Measurements from ENCODE around the gene MAN2A2. TPM values are rescaled to one million over a fixed set of nuclear protein-coding genes. Genes with fewer than 3 reads are reported as not detected.

Gene MAN2A2
- total RNA-seq: 38.8 TPM

- H3K4me1 ChIP-seq (ENCODE audit: insufficient read depth, low read length): peaks cover 19% of the 10 kb centered on the region
- no peaks in the 10 kb centered on the region for H3K27me3 ChIP-seq (ENCODE audit: insufficient read depth, low read length)
- no peaks in the 10 kb centered on the region for H3K9me3 ChIP-seq (ENCODE audit: low read depth, low read length)
- H3K4me3 ChIP-seq (ENCODE audit: low read length): peak within 1 kb of the TSS; percentile 71
Measured at GRCh38 chr15:90902840-90903732, at the start of gene MAN2A2. Gene MAN2A2 (plus strand): TSS chr15:90903302. CDS start chr15:90904208, 906 bp downstream.

- H3K4me1 ChIP-seq (ENCODE audit: insufficient read depth, low read length): peaks cover 81% of the 10 kb centered on the region
- H3K4me3 ChIP-seq (ENCODE audit: low read length): no peak overlapping the region
- H3K9me3 ChIP-seq (ENCODE audit: low read depth, low read length): no peaks in the 10 kb centered on the region
- no peaks in the 10 kb centered on the region for H3K27me3 ChIP-seq (ENCODE audit: insufficient read depth, low read length)
Measured at GRCh38 chr15:90855139-90855538, 48.0 kb upstream of the MAN2A2 start.

GRCh38 chr15:90857337-90857736 is 45.8 kb upstream of the MAN2A2 start:
- Histone ChIP-seq H3K4me1 (ENCODE audit: insufficient read depth, low read length) (peaks cover 80% of the 10 kb centered on the region), H3K4me3 (ENCODE audit: low read length) (no peak overlapping the region), H3K9me3 (ENCODE audit: low read depth, low read length) (no peaks in the 10 kb centered on the region), H3K27me3 (ENCODE audit: insufficient read depth, low read length) (no peaks in the 10 kb centered on the region)

GRCh38 chr15:90857883-90858443 is 45.1 kb upstream of the MAN2A2 start:
- Histone ChIP-seq H3K27me3 (ENCODE audit: insufficient read depth, low read length) (no peaks in the 10 kb centered on the region), H3K4me1 (ENCODE audit: insufficient read depth, low read length) (peaks cover 80% of the 10 kb centered on the region), H3K4me3 (ENCODE audit: low read length) (no peak overlapping the region), H3K9me3 (ENCODE audit: low read depth, low read length) (no peaks in the 10 kb centered on the region)

- H3K4me1 ChIP-seq (ENCODE audit: insufficient read depth, low read length): peaks cover 80% of the 10 kb centered on the region
- no peaks in the 10 kb centered on the region for H3K27me3 ChIP-seq (ENCODE audit: insufficient read depth, low read length)
- H3K4me3 ChIP-seq (ENCODE audit: low read length): no peak overlapping the region
- H3K9me3 ChIP-seq (ENCODE audit: low read depth, low read length): no peaks in the 10 kb centered on the region
Measured at GRCh38 chr15:90859234-90860131, 43.6 kb upstream of the MAN2A2 start.

DNA sequence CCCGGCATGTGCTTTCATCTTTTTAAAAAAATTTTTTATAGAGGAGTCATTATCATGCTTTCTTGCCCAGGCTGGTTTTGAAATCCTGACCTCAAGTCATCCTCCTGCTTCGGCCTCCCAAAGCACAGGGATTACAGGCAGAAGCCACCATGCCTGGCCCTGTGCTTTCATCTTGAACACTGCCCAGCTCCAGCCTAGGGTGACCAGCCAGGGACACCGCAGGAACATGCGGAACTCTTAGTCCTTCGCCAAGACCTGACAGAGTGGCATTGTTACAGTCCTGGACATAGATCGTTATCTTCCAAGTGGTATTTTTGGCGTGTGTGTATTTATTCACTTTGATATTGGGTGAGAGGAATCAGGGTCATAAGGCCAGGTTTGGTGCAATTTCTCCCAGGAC is 42.7 kb upstream of the MAN2A2 start:
- Histone ChIP-seq H3K27me3 (ENCODE audit: insufficient read depth, low read length) (no peaks in the 10 kb centered on the region), H3K9me3 (ENCODE audit: low read depth, low read length) (no peaks in the 10 kb centered on the region), H3K4me3 (ENCODE audit: low read length) (no peak overlapping the region), H3K4me1 (ENCODE audit: insufficient read depth, low read length) (peaks cover 75% of the 10 kb centered on the region)

DNA sequence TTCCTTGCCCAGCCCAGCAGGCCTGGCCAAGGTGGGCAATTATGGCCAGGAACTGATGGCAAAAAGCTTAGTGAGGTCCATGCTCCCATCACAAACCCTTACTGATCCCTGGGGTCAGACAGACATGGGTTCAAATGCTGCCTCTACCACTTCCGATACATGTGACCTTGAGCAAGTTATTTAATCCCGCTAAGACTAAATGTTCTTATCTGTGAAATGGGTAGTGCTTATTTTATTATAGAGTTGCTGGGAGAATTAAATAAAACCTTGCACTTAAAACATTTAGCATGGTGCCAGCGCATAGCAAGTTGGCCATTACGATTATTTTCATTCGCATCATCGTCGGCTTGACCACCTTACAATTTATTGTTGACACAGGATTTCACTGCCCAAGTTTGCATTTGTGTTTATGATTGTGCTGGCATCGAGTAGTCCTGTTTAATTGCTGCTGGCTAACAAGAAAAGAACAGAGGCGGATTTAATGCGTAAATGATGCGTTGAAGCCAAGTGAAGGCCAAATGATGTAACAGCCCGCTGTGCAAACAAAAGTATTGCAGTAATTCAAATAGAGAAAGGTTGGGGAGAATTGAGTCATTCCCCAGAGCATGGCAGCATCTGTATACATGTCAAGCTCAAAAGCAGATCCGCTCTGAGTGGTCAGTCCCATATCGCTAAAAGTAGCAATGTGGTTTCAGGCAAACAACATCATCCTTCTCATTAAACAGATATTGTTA is 42.0 kb upstream of the MAN2A2 start:
- Histone ChIP-seq H3K4me1 (ENCODE audit: insufficient read depth, low read length) (peaks cover 72% of the 10 kb centered on the region), H3K27me3 (ENCODE audit: insufficient read depth, low read length) (no peaks in the 10 kb centered on the region), H3K9me3 (ENCODE audit: low read depth, low read length) (no peaks in the 10 kb centered on the region), H3K4me3 (ENCODE audit: low read length) (no peak overlapping the region)

- no peaks in the 10 kb centered on the region for H3K9me3 ChIP-seq (ENCODE audit: low read depth, low read length)
- H3K4me3 ChIP-seq (ENCODE audit: low read length): no peak overlapping the region
- no peaks in the 10 kb centered on the region for H3K27me3 ChIP-seq (ENCODE audit: insufficient read depth, low read length)
- H3K4me1 ChIP-seq (ENCODE audit: insufficient read depth, low read length): peaks cover 63% of the 10 kb centered on the region
Measured at GRCh38 chr15:90862487-90862886, 40.6 kb upstream of the MAN2A2 start.

- H3K27me3 ChIP-seq (ENCODE audit: insufficient read depth, low read length): no peaks in the 10 kb centered on the region
- H3K4me1 ChIP-seq (ENCODE audit: insufficient read depth, low read length): peaks cover 61% of the 10 kb centered on the region
- no peak overlapping the region for H3K4me3 ChIP-seq (ENCODE audit: low read length)
- no peaks in the 10 kb centered on the region for H3K9me3 ChIP-seq (ENCODE audit: low read depth, low read length)
Measured at GRCh38 chr15:90862964-90863778, 39.9 kb upstream of the MAN2A2 start.

GRCh38 chr15:90863987-90864386 is 39.1 kb upstream of the MAN2A2 start:
- Histone ChIP-seq H3K9me3 (ENCODE audit: low read depth, low read length) (no peaks in the 10 kb centered on the region), H3K4me3 (ENCODE audit: low read length) (no peak overlapping the region), H3K4me1 (ENCODE audit: insufficient read depth, low read length) (peaks cover 69% of the 10 kb centered on the region), H3K27me3 (ENCODE audit: insufficient read depth, low read length) (no peaks in the 10 kb centered on the region)

DNA sequence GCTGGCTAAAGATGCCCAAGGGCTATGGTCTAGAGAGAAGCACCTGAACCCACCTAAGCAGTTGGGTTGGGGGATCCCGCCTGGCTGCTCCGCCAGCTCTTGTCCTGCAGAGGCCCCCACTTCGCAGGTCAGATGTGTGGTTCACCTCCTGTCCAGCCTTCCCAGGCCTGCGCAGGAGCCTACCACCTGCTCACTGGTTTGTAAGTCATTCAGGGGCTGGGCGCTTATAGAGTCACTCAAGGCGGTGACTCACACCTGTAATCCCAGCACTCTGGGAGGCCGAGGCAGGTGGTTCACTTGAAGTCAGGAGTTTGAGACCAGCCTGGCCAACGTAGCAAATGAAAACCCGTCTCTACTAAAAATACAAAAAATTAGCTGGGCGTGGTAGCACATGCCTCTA is 38.6 kb upstream of the MAN2A2 start:
- peaks cover 70% of the 10 kb centered on the region for H3K4me1 ChIP-seq (ENCODE audit: insufficient read depth, low read length)
- no peak overlapping the region for H3K4me3 ChIP-seq (ENCODE audit: low read length)
- no peaks in the 10 kb centered on the region for H3K9me3 ChIP-seq (ENCODE audit: low read depth, low read length)
- no peaks in the 10 kb centered on the region for H3K27me3 ChIP-seq (ENCODE audit: insufficient read depth, low read length)

- Histone ChIP-seq H3K27me3 (ENCODE audit: insufficient read depth, low read length) (no peaks in the 10 kb centered on the region), H3K4me1 (ENCODE audit: insufficient read depth, low read length) (peaks cover 70% of the 10 kb centered on the region), H3K9me3 (ENCODE audit: low read depth, low read length) (no peaks in the 10 kb centered on the region)
Measured at GRCh38 chr15:90865702-90866101, 37.4 kb upstream of the MAN2A2 start.

GRCh38 chr15:90866161-90866715 is 36.9 kb upstream of the MAN2A2 start:
- H3K9me3 ChIP-seq (ENCODE audit: low read depth, low read length): no peaks in the 10 kb centered on the region
- H3K4me1 ChIP-seq (ENCODE audit: insufficient read depth, low read length): peaks cover 69% of the 10 kb centered on the region
- H3K27me3 ChIP-seq (ENCODE audit: insufficient read depth, low read length): no peaks in the 10 kb centered on the region
- no peak overlapping the region for H3K4me3 ChIP-seq (ENCODE audit: low read length)

More at GRCh38 chr15:90865702-90866101, 37.4 kb upstream of the MAN2A2 start:
- no peak overlapping the region for H3K4me3 ChIP-seq (ENCODE audit: low read length)

All from mononuclear cell (primary cell).